ENCODE results near the gene PLCL2. TPM values are rescaled to one million over a fixed set of nuclear protein-coding genes. Genes with fewer than 3 reads are reported as not detected.

The PLCL2 gene
- total and polyA plus RNA-seq, 10 donors, result 6.9 to 60.4 (median 41.8) TPM

- no peak for TF ChIP-seq POLR2A (IDR thresholded peaks at IDR 0.05)
- TF ChIP-seq POLR2AphosphoS5 (IDR thresholded peaks at IDR 0.05), result no peak
- TF ChIP-seq, protein P1, sequence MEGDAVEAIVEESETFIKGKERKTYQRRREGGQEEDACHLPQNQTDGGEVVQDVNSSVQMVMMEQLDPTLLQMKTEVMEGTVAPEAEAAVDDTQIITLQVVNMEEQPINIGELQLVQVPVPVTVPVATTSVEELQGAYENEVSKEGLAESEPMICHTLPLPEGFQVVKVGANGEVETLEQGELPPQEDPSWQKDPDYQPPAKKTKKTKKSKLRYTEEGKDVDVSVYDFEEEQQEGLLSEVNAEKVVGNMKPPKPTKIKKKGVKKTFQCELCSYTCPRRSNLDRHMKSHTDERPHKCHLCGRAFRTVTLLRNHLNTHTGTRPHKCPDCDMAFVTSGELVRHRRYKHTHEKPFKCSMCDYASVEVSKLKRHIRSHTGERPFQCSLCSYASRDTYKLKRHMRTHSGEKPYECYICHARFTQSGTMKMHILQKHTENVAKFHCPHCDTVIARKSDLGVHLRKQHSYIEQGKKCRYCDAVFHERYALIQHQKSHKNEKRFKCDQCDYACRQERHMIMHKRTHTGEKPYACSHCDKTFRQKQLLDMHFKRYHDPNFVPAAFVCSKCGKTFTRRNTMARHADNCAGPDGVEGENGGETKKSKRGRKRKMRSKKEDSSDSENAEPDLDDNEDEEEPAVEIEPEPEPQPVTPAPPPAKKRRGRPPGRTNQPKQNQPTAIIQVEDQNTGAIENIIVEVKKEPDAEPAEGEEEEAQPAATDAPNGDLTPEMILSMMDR (IDR thresholded peaks at IDR 0.05 in 8 of 11, conservative IDR thresholded peaks at IDR 0.05 in 3 of 11), result no peak
- intact Hi-C loops (cut with DNase I; ENCODE audit: low total_unique reads), result no loop called here
- Histone ChIP-seq H3K4me3 (no peak overlapping the region), H3K27me3 (replicated peaks in 1 of 7) (no peaks in the 10 kb centered on the region), H3K36me3 (no peaks in the 10 kb centered on the region), H3K4me1 (peaks cover 20 to 91% (median 62%) of the 10 kb centered on the region in 6 donors), H3K27ac (no peak overlapping the region), H3K9me3 (peaks cover 0 to 8% (median 0%) of the 10 kb centered on the region in 8 donors)
- 22 to 60% (median 34%) methylated on average over 1 of the region's 1 CpG for WGBS, 5 donors
- no peak for DNase-seq
These were observed 51.0 kb downstream of the PLCL2 start for GRCh38 chr3:16935781-16936180.

- TF ChIP-seq POLR2AphosphoS5 (IDR thresholded peaks at IDR 0.05), result no peak
- TF ChIP-seq, protein P1 (IDR thresholded peaks at IDR 0.05 in 8 of 11, conservative IDR thresholded peaks at IDR 0.05 in 3 of 11), result no peak
- TF ChIP-seq POLR2A (IDR thresholded peaks at IDR 0.05), result no peak
- H3K4me1 ChIP-seq, result peaks cover 22 to 96% (median 65%) of the 10 kb centered on the region in 6 donors
- H3K27ac ChIP-seq, result no peak overlapping the region
- H3K36me3 ChIP-seq, result no peaks in the 10 kb centered on the region
- peaks cover 0 to 8% (median 0%) of the 10 kb centered on the region in 8 donors for H3K9me3 ChIP-seq
- no peaks in the 10 kb centered on the region for H3K27me3 ChIP-seq (replicated peaks in 1 of 7)
- WGBS, 5 donors, result 43 to 76% (median 47%) methylated on average over 2 of the region's 2 CpGs
- intact Hi-C loops (cut with DNase I; ENCODE audit: low total_unique reads), result no loop called here
- no peak overlapping the region for H3K4me3 ChIP-seq
- DNase-seq, result no peak
These were observed 51.5 kb downstream of the PLCL2 start for GRCh38 chr3:16936233-16936632.

DNA sequence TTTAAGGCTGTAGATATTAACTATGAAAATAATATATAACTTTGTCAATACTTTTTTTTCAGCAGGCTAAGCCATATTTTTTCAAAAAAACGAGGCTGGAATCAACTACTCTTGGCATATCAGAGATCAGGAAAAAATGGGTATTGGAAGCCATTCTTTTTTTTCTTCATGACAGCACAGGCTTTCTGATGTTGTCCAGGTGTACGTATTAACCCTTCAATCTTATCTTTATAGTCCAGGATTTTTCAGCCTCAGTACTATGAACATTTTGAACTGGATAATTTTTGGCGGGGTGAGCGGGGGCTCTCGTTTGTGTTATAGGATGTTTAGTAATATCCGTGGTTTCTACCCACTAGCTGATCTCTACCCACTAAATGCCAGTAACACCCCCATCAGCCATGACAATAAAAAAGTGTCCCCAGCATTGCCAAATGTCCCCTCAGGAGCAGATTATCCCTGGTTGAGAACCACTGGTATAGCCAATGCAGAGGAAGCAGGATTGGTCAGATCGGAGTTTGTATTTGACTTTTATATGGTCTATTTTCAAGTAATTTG lies 52.0 kb downstream of the PLCL2 start:
- 45 to 63% (median 56%) methylated on average over 7 of the region's 7 CpGs for WGBS, 5 donors
- Histone ChIP-seq H3K36me3 (no peaks in the 10 kb centered on the region), H3K4me3 (no peak overlapping the region), H3K9me3 (peaks cover 0 to 4% (median 0%) of the 10 kb centered on the region in 8 donors), H3K27me3 (replicated peaks in 1 of 7) (no peaks in the 10 kb centered on the region), H3K4me1 (peaks cover 22 to 99% (median 69%) of the 10 kb centered on the region in 6 donors), H3K27ac (no peak overlapping the region)
- intact Hi-C loops (cut with DNase I; ENCODE audit: low total_unique reads), result no loop called here
- TF ChIP-seq POLR2A (IDR thresholded peaks at IDR 0.05) (no peak), POLR2AphosphoS5 (IDR thresholded peaks at IDR 0.05) (no peak)
- TF ChIP-seq, protein P1 (IDR thresholded peaks at IDR 0.05 in 8 of 11, conservative IDR thresholded peaks at IDR 0.05 in 3 of 11), result no peak
- DNase-seq, result no peak

- no peaks in the 10 kb centered on the region for H3K27me3 ChIP-seq (replicated peaks in 1 of 7)
- WGBS, 5 donors, result 31 to 56% (median 44%) methylated on average over 6 of the region's 6 CpGs
- intact Hi-C loops (cut with DNase I; ENCODE audit: low total_unique reads), result no loop called here
- no peak for DNase-seq
- no peaks in the 10 kb centered on the region for H3K36me3 ChIP-seq
- no peaks in the 10 kb centered on the region for H3K9me3 ChIP-seq
- no peak overlapping the region for H3K4me3 ChIP-seq
- H3K27ac ChIP-seq, result no peak overlapping the region
- TF ChIP-seq, protein P1 (IDR thresholded peaks at IDR 0.05 in 8 of 11, conservative IDR thresholded peaks at IDR 0.05 in 3 of 11), result no peak
- TF ChIP-seq POLR2A (IDR thresholded peaks at IDR 0.05) (no peak), POLR2AphosphoS5 (IDR thresholded peaks at IDR 0.05) (no peak)
- H3K4me1 ChIP-seq, result peaks cover 28 to 99% (median 74%) of the 10 kb centered on the region in 6 donors
These were observed 52.6 kb downstream of the PLCL2 start for GRCh38 chr3:16937326-16937845.

Data from spleen (tissue), 11 donors.